K562 (cell line): ENCODE results near the gene VPS26A. TPM values are rescaled to one million over a fixed set of nuclear protein-coding genes. Genes with fewer than 3 reads are reported as not detected.
A peak's percentile ranks its signal among the peaks of the same experiment; 100 is the strongest.

ENCODE experiments used
- CC2D1A ChIP-seq: fragments of 450-650 bp; IDR thresholded peaks from 2 replicates; pipeline ENCODE4 v1.6.1; 2017; ENCODE audit warnings: mild to moderate bottlenecking
- CREM ChIP-seq: IDR thresholded peaks from 2 replicates; pipeline ENCODE4 v1.6.1; 2014; ENCODE audit warnings: antibody characterized with exemption, low read depth
- DMBX1 ChIP-seq: fragments of 250-450 bp; sonication (Bioruptor Pico); IDR thresholded peaks from 2 replicates; pipeline ENCODE4 v1.8.0; 2022; ENCODE audit warnings: inconsistent platforms, mild to moderate bottlenecking, moderate library complexity, borderline replicate concordance
- KLF13 ChIP-seq: fragments of 450-650 bp; IDR thresholded peaks from 2 replicates; pipeline ENCODE4 v1.6.1; 2016; ENCODE audit warnings: missing genetic modification characterization, low read depth, mild to moderate bottlenecking, missing compliant biosample characterization, moderate library complexity, borderline replicate concordance
- NFIC ChIP-seq: fragments of 450-650 bp; IDR thresholded peaks from 2 replicates; pipeline ENCODE4 v1.6.1; 2017; ENCODE audit warnings: mild to moderate bottlenecking, inconsistent platforms
- SAP30 ChIP-seq: fragments of 200-600 bp; sonication (generic); IDR thresholded peaks from 2 replicates; pipeline ENCODE4 v1.6.1; 2012; ENCODE audit warnings: borderline replicate concordance, low read depth, mild to moderate bottlenecking, moderate library complexity, low read length, control low read depth, inconsistent platforms; ENCODE audit not compliant: insufficient read depth, poor library complexity, severe bottlenecking
- SRSF7 ChIP-seq: fragments of 200-400 bp; formaldehyde crosslinking; optimal IDR thresholded peaks from 2 replicates; pipeline ENCODE3; 2017; ENCODE audit warnings: mild to moderate bottlenecking, low read depth, low read length
- ZNF263 ChIP-seq: sonication (generic); formaldehyde crosslinking; IDR thresholded peaks from 2 replicates; pipeline ENCODE4 v1.8.0; 2022; ENCODE audit warnings: mild to moderate bottlenecking, missing genetic modification reagents, borderline replicate concordance
- ZNF830 ChIP-seq: fragments of 250-450 bp; sonication (Bioruptor Pico); IDR thresholded peaks from 2 replicates; pipeline ENCODE4 v1.5.0; 2021; ENCODE audit warnings: mild to moderate bottlenecking
- polyA plus RNA-seq, 8 experiments: library from polyadenylated mRNA; depleted of rRNA in 4 of 8; stranded (reverse) in 5 of 8; unstranded in 3 of 8; fragments of >200 nt; fragmentation: Nextera tagmentation in 2 of 8; fragmentation: Illumina TruSeq in 1 of 8; extraction: Ambion mirVana in 2 of 8; extraction: Trizol in 1 of 8; gene quantifications; 2 replicates each; pipeline versions ENCODE4 v1.2.1 to v1.2.3, GENCODE V29; 2011 to 2014; ENCODE audit warnings: inconsistent platforms in 1 of 8, missing spikeins in 1 of 8
- total RNA-seq, 7 experiments: library from RNA; depleted of rRNA in 6 of 7; stranded (reverse); fragments of >200 nt in 6 of 7; fragmentation: Illumina TruSeq in 2 of 7; extraction: Trizol in 2 of 7; gene quantifications; 2 replicates each; pipeline versions ENCODE4 v1.2.1 to v1.2.3, GENCODE V29; 2011 to 2021; ENCODE audit warnings: low replicate concordance in 1 of 7
- TF ChIP-seq, protein P1 (sequence below): fragments of 250-450 bp; sonication (Bioruptor Pico); IDR thresholded peaks from 2 replicates; pipeline ENCODE4 v1.4.0; 2020; ENCODE audit warnings: mild to moderate bottlenecking, moderate library complexity
- TF ChIP-seq, protein P2 (sequence below): fragments of 450-650 bp; IDR thresholded peaks from 2 replicates; pipeline ENCODE4 v1.6.1; 2016; ENCODE audit warnings: borderline replicate concordance
- TF ChIP-seq, protein P3 (sequence below), 3 experiments: fragments of 200-800 bp in 1 of 3; sonication (Bioruptor generic) in 1 of 3; sonication (generic) in 1 of 3; formaldehyde crosslinking in 1 of 3; IDR thresholded peaks; 2 replicates each; pipeline versions ENCODE4 v1.6.1 to v1.8.0; 2016 to 2022; ENCODE audit warnings: mild to moderate bottlenecking in 2 of 3, missing compliant biosample characterization in 2 of 3, missing genetic modification characterization in 2 of 3, missing genetic modification reagents in 1 of 3
- TF ChIP-seq, protein P4 (sequence below): fragments of 250-450 bp; sonication (Bioruptor Pico); IDR thresholded peaks from 2 replicates; pipeline ENCODE4 v1.5.0; 2020; ENCODE audit warnings: mild to moderate bottlenecking, borderline replicate concordance

VPS26A gene
- total and polyA plus RNA-seq, 9 of the 15 experiments (the other 6 are each of a cell fraction or from before 2014, with no cell fraction given), result 47.1 to 137 (median 69.3) TPM

DNA sequence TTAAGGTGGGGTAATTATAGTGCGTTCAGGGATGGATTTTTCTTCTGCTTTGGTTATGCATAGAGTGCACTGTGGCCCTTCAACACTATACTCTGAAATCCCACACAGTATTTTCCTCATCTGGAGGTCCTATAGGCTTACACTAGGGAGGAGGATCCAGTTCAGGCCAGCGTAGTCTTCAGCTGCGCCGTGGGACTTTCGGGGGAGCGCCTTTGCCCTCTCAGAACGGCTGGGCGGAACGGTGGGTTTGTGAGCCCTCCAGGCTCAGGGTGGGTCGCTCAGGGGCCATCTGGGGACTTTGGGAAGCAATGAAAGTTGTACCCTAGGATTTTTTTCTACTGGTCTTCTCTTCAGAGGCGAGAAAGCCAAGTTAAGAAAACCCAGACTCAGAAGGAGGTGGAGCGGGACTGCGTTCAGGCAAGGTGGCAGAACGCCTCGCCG lies 652 bp upstream of the VPS26A start (continued):
- TF ChIP-seq, protein P1, sequence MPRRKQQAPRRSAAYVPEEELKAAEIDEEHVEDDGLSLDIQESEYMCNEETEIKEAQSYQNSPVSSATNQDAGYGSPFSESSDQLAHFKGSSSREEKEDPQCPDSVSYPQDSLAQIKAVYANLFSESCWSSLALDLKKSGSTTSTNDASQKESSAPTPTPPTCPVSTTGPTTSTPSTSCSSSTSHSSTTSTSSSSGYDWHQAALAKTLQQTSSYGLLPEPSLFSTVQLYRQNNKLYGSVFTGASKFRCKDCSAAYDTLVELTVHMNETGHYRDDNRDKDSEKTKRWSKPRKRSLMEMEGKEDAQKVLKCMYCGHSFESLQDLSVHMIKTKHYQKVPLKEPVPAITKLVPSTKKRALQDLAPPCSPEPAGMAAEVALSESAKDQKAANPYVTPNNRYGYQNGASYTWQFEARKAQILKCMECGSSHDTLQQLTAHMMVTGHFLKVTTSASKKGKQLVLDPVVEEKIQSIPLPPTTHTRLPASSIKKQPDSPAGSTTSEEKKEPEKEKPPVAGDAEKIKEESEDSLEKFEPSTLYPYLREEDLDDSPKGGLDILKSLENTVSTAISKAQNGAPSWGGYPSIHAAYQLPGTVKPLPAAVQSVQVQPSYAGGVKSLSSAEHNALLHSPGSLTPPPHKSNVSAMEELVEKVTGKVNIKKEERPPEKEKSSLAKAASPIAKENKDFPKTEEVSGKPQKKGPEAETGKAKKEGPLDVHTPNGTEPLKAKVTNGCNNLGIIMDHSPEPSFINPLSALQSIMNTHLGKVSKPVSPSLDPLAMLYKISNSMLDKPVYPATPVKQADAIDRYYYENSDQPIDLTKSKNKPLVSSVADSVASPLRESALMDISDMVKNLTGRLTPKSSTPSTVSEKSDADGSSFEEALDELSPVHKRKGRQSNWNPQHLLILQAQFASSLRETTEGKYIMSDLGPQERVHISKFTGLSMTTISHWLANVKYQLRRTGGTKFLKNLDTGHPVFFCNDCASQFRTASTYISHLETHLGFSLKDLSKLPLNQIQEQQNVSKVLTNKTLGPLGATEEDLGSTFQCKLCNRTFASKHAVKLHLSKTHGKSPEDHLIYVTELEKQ, result 0 out of 2 replicates have a peak, but pooled peaks have one; percentile 4
- TF ChIP-seq NFIC (0 out of 2 replicates have a peak, but pooled peaks have one; percentile 24), SRSF7 (no peak), KLF13 (tag) (peak; percentile 15; the same call in 1 of the 2 replicates), ZNF830 (CRISPR knock-in tag) (peak; percentile 88), ZNF263 (CRISPR knock-in tag) (peak; percentile 44; the same call in 1 of the 2 replicates), SAP30 (peak; percentile 52), DMBX1 (CRISPR knock-in tag) (peak; percentile 51; the same call in 1 of the 2 replicates), CC2D1A (peak; percentile 58; the same call in 1 of the 2 replicates), CREM (0 out of 2 replicates have a peak, but pooled peaks have one; percentile 13)
- TF ChIP-seq, protein P2, sequence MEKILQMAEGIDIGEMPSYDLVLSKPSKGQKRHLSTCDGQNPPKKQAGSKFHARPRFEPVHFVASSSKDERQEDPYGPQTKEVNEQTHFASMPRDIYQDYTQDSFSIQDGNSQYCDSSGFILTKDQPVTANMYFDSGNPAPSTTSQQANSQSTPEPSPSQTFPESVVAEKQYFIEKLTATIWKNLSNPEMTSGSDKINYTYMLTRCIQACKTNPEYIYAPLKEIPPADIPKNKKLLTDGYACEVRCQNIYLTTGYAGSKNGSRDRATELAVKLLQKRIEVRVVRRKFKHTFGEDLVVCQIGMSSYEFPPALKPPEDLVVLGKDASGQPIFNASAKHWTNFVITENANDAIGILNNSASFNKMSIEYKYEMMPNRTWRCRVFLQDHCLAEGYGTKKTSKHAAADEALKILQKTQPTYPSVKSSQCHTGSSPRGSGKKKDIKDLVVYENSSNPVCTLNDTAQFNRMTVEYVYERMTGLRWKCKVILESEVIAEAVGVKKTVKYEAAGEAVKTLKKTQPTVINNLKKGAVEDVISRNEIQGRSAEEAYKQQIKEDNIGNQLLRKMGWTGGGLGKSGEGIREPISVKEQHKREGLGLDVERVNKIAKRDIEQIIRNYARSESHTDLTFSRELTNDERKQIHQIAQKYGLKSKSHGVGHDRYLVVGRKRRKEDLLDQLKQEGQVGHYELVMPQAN, result peak; percentile 12; the same call in 1 of the 2 replicates
- TF ChIP-seq, protein P3, sequence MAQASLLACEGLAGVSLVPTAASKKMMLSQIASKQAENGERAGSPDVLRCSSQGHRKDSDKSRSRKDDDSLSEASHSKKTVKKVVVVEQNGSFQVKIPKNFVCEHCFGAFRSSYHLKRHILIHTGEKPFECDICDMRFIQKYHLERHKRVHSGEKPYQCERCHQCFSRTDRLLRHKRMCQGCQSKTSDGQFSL (CRISPR knock-in tag; IDR thresholded peaks at IDR 0.05), result peak; percentile 60; the same call in 1 of the 2 replicates
- TF ChIP-seq, protein P3 (tag; IDR thresholded peaks at IDR 0.05), result no peak
- TF ChIP-seq, protein P4, sequence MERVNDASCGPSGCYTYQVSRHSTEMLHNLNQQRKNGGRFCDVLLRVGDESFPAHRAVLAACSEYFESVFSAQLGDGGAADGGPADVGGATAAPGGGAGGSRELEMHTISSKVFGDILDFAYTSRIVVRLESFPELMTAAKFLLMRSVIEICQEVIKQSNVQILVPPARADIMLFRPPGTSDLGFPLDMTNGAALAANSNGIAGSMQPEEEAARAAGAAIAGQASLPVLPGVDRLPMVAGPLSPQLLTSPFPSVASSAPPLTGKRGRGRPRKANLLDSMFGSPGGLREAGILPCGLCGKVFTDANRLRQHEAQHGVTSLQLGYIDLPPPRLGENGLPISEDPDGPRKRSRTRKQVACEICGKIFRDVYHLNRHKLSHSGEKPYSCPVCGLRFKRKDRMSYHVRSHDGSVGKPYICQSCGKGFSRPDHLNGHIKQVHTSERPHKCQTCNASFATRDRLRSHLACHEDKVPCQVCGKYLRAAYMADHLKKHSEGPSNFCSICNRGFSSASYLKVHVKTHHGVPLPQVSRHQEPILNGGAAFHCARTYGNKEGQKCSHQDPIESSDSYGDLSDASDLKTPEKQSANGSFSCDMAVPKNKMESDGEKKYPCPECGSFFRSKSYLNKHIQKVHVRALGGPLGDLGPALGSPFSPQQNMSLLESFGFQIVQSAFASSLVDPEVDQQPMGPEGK (CRISPR knock-in tag), result 0 out of 2 replicates have a peak, but pooled peaks have one; percentile 59
- TF ChIP-seq, all 486 proteins: peak for 50
